H1 (cell line): ENCODE measurements around the gene FBXL17. TPM values are rescaled to one million over a fixed set of nuclear protein-coding genes. Genes with fewer than 3 reads are reported as not detected.

ENCODE experiments used
- CTCF ChIA-PET: fragments of 300-600 bp; sonication (Branson Sonifier 250); formaldehyde crosslinking; loops from one replicate; lab custom pipeline; 2021; ENCODE audit not compliant: partially characterized antibody; lab: Charles Lee
- POLR2A ChIA-PET: fragments of 300-600 bp; sonication (Branson Sonifier 250); formaldehyde crosslinking; loops from one replicate; lab custom pipeline; 2021; ENCODE audit warnings: inconsistent platforms; ENCODE audit not compliant: partially characterized antibody; lab: Charles Lee
- DNase-seq, 2 experiments: peaks; one replicate each; pipeline versions ENCODE4 v3.0.0 to v3.0.0-alpha.2; 2010 to 2022; ENCODE audit warnings: low spot score in 2 of 2, low read depth in 1 of 2, mixed read lengths in 1 of 2
- FAIRE-seq: peaks from 2 replicates; lab custom pipeline; 2011; peaks lifted over from hg19 to GRCh38; lab: Jason Lieb, UNC
- H2AFZ ChIP-seq: 2 replicates; pipeline ENCODE4 v1.8.1; 2012; ENCODE audit warnings: low read length, inconsistent platforms
- H2AK5ac ChIP-seq: 2 replicates; pipeline ENCODE4 v1.6.1; 2013; ENCODE audit warnings: low read depth, low read length
- H2BK120ac ChIP-seq: replicated peaks from 2 replicates; pipeline ENCODE3; 2013; ENCODE audit warnings: low read depth, low read length, inconsistent platforms
- H2BK12ac ChIP-seq: 2 replicates; pipeline ENCODE4 v1.6.1; 2013; ENCODE audit warnings: low read depth, low read length
- H2BK15ac ChIP-seq: 2 replicates; pipeline ENCODE4 v1.6.1; 2013; ENCODE audit warnings: low read length
- H2BK20ac ChIP-seq: 2 replicates; pipeline ENCODE4 v1.6.1; 2013; ENCODE audit warnings: low read length
- H2BK5ac ChIP-seq: 2 replicates; pipeline ENCODE4 v1.6.1; 2013; ENCODE audit warnings: low read depth, low read length
- H3K14ac ChIP-seq: 2 replicates; pipeline ENCODE4 v1.6.1; 2013; ENCODE audit warnings: inconsistent platforms; ENCODE audit not compliant: insufficient read length
- H3K18ac ChIP-seq: 2 replicates; pipeline ENCODE4 v1.6.1; 2013; ENCODE audit warnings: low read length; ENCODE audit errors: extremely low read depth
- H3K23ac ChIP-seq: 2 replicates; pipeline ENCODE4 v1.6.1; 2013; ENCODE audit warnings: inconsistent platforms; ENCODE audit not compliant: insufficient read length
- H3K23me2 ChIP-seq: 2 replicates; pipeline ENCODE4 v1.6.1; 2013; ENCODE audit warnings: low read depth, low read length
- H3K27ac ChIP-seq: 2 replicates; pipeline ENCODE4 v1.6.1; 2011; ENCODE audit warnings: low read depth, low read length, inconsistent platforms
- H3K27me3 ChIP-seq, 4 experiments: replicated peaks in 1 of 4; 1 replicate in 1 of 4; 2 replicates in 3 of 4; pipeline versions ENCODE4 v1.6.1 to v1.8.1; 2011 to 2013; ENCODE audit warnings: low read length in 3 of 4, mild to moderate bottlenecking in 3 of 4, inconsistent platforms in 2 of 4, mixed read lengths in 2 of 4, moderate library complexity in 1 of 4; ENCODE audit not compliant: control insufficient read depth in 3 of 4, insufficient read depth in 3 of 4; ENCODE audit errors: extremely low read depth in 1 of 4
- H3K36me3 ChIP-seq, 4 experiments: 2 replicates each; pipeline versions ENCODE4 v1.6.1 to v1.8.1; 2011 to 2013; ENCODE audit warnings: mild to moderate bottlenecking in 4 of 4, low read length in 3 of 4, moderate library complexity in 2 of 4, control low read depth in 1 of 4, inconsistent platforms in 1 of 4; ENCODE audit not compliant: insufficient read depth in 4 of 4, control insufficient read depth in 2 of 4
- H3K4ac ChIP-seq: replicated peaks from 2 replicates; pipeline ENCODE3; 2013; ENCODE audit warnings: low read length, low read depth, mixed read lengths, inconsistent platforms; ENCODE audit not compliant: insufficient read length
- H3K4me1 ChIP-seq, 4 experiments: replicated peaks in 1 of 4; 1 replicate in 1 of 4; 2 replicates in 3 of 4; pipeline versions ENCODE4 v1.6.1 to v1.8.1; 2011 to 2013; ENCODE audit warnings: low read length in 3 of 4, inconsistent platforms in 2 of 4, mixed read lengths in 1 of 4; ENCODE audit not compliant: insufficient read depth in 4 of 4, control insufficient read depth in 3 of 4
- H3K4me2 ChIP-seq, 2 experiments: 2 replicates each; pipeline versions ENCODE4 v1.6.1 to v1.8.1; 2011 to 2013; ENCODE audit warnings: low read depth in 2 of 2, low read length in 2 of 2, control low read depth in 1 of 2, inconsistent platforms in 1 of 2, mild to moderate bottlenecking in 1 of 2; ENCODE audit not compliant: insufficient read depth in 1 of 2
- H3K4me3 ChIP-seq, 4 experiments: fragments of 200-600, 300-600 bp in 1 of 4; sonication (generic), shearing (Covaris generic), sonication (Bioruptor Twin) in 1 of 4; 2 replicates each; pipeline versions ENCODE4 v1.5.1 to v1.8.1; 2011 to 2016; ENCODE audit warnings: low read length in 4 of 4, low read depth in 3 of 4, control low read depth in 2 of 4, inconsistent platforms in 2 of 4, mild to moderate bottlenecking in 2 of 4, mixed read lengths in 1 of 4, moderate library complexity in 1 of 4; ENCODE audit not compliant: insufficient read depth in 2 of 4; ENCODE audit errors: extremely low read depth in 1 of 4
- H3K56ac ChIP-seq: replicated peaks from 2 replicates; pipeline ENCODE3; 2013; ENCODE audit warnings: low read depth, mild to moderate bottlenecking, mixed read lengths, low read length, inconsistent platforms; ENCODE audit not compliant: insufficient read length
- H3K79me1 ChIP-seq: 2 replicates; pipeline ENCODE4 v1.6.1; 2013; ENCODE audit warnings: low read depth, low read length, control low read depth
- H3K79me2 ChIP-seq, 2 experiments: 2 replicates each; pipeline versions ENCODE4 v1.6.1 to v1.8.1; 2012 to 2013; ENCODE audit warnings: low read length in 2 of 2, mild to moderate bottlenecking in 2 of 2, inconsistent platforms in 1 of 2; ENCODE audit not compliant: insufficient read depth in 2 of 2, control insufficient read depth in 1 of 2
- H3K9ac ChIP-seq, 4 experiments: replicated peaks in 1 of 4; 1 replicate in 1 of 4; 2 replicates in 3 of 4; pipeline versions ENCODE4 v1.6.1 to v1.8.1; 2011 to 2013; ENCODE audit warnings: low read depth in 3 of 4, low read length in 3 of 4, control low read depth in 2 of 4, mild to moderate bottlenecking in 2 of 4, moderate library complexity in 2 of 4, inconsistent platforms in 1 of 4; ENCODE audit errors: extremely low read depth in 1 of 4
- H3K9me3 ChIP-seq, 2 experiments: 2 replicates each; pipeline versions ENCODE4 v1.6.1 to v1.8.1; 2012 to 2013; ENCODE audit warnings: mild to moderate bottlenecking in 2 of 2, moderate library complexity in 2 of 2, control low read depth in 1 of 2, inconsistent platforms in 1 of 2, low read depth in 1 of 2, low read length in 1 of 2, mixed read lengths in 1 of 2; ENCODE audit not compliant: insufficient read depth in 2 of 2
- H4K20me1 ChIP-seq, 2 experiments: replicated peaks in 1 of 2; 2 replicates each; pipeline versions ENCODE3 to v1.8.1; 2011 to 2013; ENCODE audit warnings: inconsistent platforms in 2 of 2, low read length in 2 of 2, mild to moderate bottlenecking in 1 of 2; ENCODE audit not compliant: insufficient read depth in 2 of 2, control insufficient read depth in 1 of 2
- H4K5ac ChIP-seq: 2 replicates; pipeline ENCODE4 v1.6.1; 2013; ENCODE audit warnings: low read length, low read depth, mixed read lengths, inconsistent platforms; ENCODE audit not compliant: insufficient read length
- H4K8ac ChIP-seq: 2 replicates; pipeline ENCODE4 v1.8.0; 2013; ENCODE audit warnings: mild to moderate bottlenecking, moderate library complexity, low read length, inconsistent platforms; ENCODE audit not compliant: insufficient read depth; ENCODE audit errors: extremely low read depth
- H4K91ac ChIP-seq: replicated peaks from 2 replicates; pipeline ENCODE3; 2013; ENCODE audit warnings: low read length, mixed read lengths, inconsistent platforms; ENCODE audit not compliant: insufficient read length
- SP4 ChIP-seq: IDR thresholded peaks from 2 replicates; pipeline ENCODE4 v1.6.1; 2012; ENCODE audit warnings: low read length, inconsistent platforms
- WGBS, 2 experiments: shearing (Covaris generic) in 1 of 2; methylation state at CpG; one replicate each; pipeline versions ENCODE4 v1.1.6 to v1.1.7; 2013 to 2015; ENCODE audit warnings: low lambda C conversion rate in 2 of 2, mixed read lengths in 2 of 2, inconsistent platforms in 1 of 2, low coverage in 1 of 2, missing lambda C conversion rate in 1 of 2; ENCODE audit not compliant: insufficient replicate concordance in 2 of 2, insufficient coverage in 1 of 2, insufficient read length in 1 of 2; ENCODE audit errors: extremely low coverage in 1 of 2, missing lambda C conversion rate in 1 of 2; 5-methylcytosine and 5-hydroxymethylcytosine counted together
- polyA plus RNA-seq, 7 experiments: library from polyadenylated mRNA; depleted of rRNA in 3 of 7; stranded (reverse) in 5 of 7; unstranded in 2 of 7; fragments of >200 nt in 5 of 7; fragments of 200-250 nt in 2 of 7; gene quantifications; 1 replicate in 5 of 7; 2 replicates in 1 of 7; 4 replicates in 1 of 7; pipeline versions ENCODE4 v1.2.1 to v1.2.3, GENCODE V29; 2011 to 2013; ENCODE audit warnings: missing spikeins in 2 of 7, mixed read lengths in 2 of 7
- total RNA-seq: library from RNA; stranded (reverse); fragmentation: NEBNext Ultra II Directional; extraction: Animal tissue kit (Norgen Biotek cat#: 25700); gene quantifications from 2 replicates; pipeline ENCODE4 v1.2.1, GENCODE V29; 2021

The FBXL17 gene
- total and polyA plus RNA-seq, 2 of the 8 experiments (the other 6 are each of a cell fraction or from before 2014, with no cell fraction given) = 0.35 to 4.3 TPM

- ChIA-PET POLR2A (no interaction called here), CTCF (no interaction called here)
- Histone ChIP-seq H4K5ac (no peak overlapping the region), H2AK5ac (no peak overlapping the region), H3K79me2 (no peaks in the 10 kb centered on the region), H3K18ac (no peak overlapping the region), H3K56ac (no peak overlapping the region), H3K14ac (no peak overlapping the region), H3K9ac (no peak overlapping the region), H2BK20ac (no peak overlapping the region), H3K4ac (no peak overlapping the region), H2BK120ac (no peak overlapping the region), H3K4me1 (no peaks in the 10 kb centered on the region; a peak in 1 of 7 replicates), H2BK5ac (no peak overlapping the region), H3K9me3 (no peaks in the 10 kb centered on the region), H3K27ac (no peak overlapping the region), H2AFZ (no peak overlapping the region), H3K36me3 (no peaks in the 10 kb centered on the region), H3K23ac (no peak overlapping the region), H2BK12ac (no peak overlapping the region), H4K20me1 (no peaks in the 10 kb centered on the region), H3K4me3 (no peak overlapping the region), H3K23me2 (no peaks in the 10 kb centered on the region), H4K8ac (no peak overlapping the region), H3K79me1 (no peaks in the 10 kb centered on the region), H4K91ac (no peak overlapping the region), H3K4me2 (no peak overlapping the region), H2BK15ac (no peak overlapping the region), H3K27me3 (no peaks in the 10 kb centered on the region)
- no peak for TF ChIP-seq SP4
- 77% methylated on average over 3 of the region's 3 CpGs; no CpG with 5 or more reads in 1 of the 2 experiments for WGBS, 2 experiments
- FAIRE-seq = no peak
- DNase-seq = no peak
Observed at GRCh38 chr5:107858788-107859187, 523.1 kb downstream of the FBXL17 start.
